BLaER1 treated with 17β-estradiol and CSF1 and Interleukin-3, amounts not matched to agents 10 nM and 100 nM (cell line): Measurements from ENCODE around the gene UBAC2.

Experiments used
- H3K27ac ChIP-seq, 11 experiments: shearing (Covaris generic); formaldehyde crosslinking; 2 replicates each; pipeline ENCODE4 v1.8.1; 2022
- H3K27me3 ChIP-seq, 11 experiments: shearing (Covaris generic); formaldehyde crosslinking; 2 replicates each; pipeline ENCODE4 v1.8.1; 2022
- H3K36me3 ChIP-seq, 11 experiments: shearing (Covaris generic); formaldehyde crosslinking; 2 replicates each; pipeline ENCODE4 v1.8.1; 2022
- H3K4me1 ChIP-seq, 10 experiments: shearing (Covaris generic); formaldehyde crosslinking; 2 replicates each; pipeline ENCODE4 v1.8.1; 2022
- H3K4me2 ChIP-seq, 11 experiments: shearing (Covaris generic); formaldehyde crosslinking; 2 replicates each; pipeline ENCODE4 v1.8.1; 2022
- H3K4me3 ChIP-seq, 10 experiments: shearing (Covaris generic); formaldehyde crosslinking; 2 replicates each; pipeline ENCODE4 v1.8.1; 2022
- H3K9ac ChIP-seq, 11 experiments: shearing (Covaris generic); formaldehyde crosslinking; 2 replicates each; pipeline ENCODE4 v1.8.1; 2022
- H3K9me3 ChIP-seq, 11 experiments: shearing (Covaris generic); formaldehyde crosslinking; replicated peaks in 1 of 11; 2 replicates each; pipeline ENCODE4 v1.8.1; 2022
- H4K20me1 ChIP-seq, 11 experiments: shearing (Covaris generic); formaldehyde crosslinking; 2 replicates each; pipeline ENCODE4 v1.8.1; 2022
- Cebpa-rat ChIP-seq, 11 experiments: shearing (Covaris generic); IDR thresholded peaks; 2 replicates each; pipeline ENCODE4 v1.8.1; 2022

Gene UBAC2

DNA sequence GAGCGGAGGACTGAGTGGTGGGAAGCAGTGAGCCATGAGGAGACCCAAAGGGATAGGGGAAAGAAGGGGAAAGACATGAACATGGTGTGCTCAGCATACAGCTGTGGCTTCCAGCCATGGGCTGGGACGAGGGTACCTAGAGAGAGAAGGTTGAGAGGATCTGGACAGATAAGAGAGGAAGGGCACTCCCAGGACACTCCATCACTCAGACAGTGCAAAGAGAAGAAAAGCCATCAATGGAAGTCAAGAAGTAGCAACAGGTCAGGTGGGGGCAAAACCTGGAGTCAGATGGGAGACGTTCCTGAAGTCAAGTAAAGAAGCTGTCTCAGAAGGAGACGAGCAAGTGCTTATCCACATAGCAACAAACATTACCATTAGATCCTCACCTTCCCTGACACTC lies 40.2 kb upstream of the UBAC2 start:
- H3K9me3 ChIP-seq, result peaks cover 0 to 11% (median 4%) of the 10 kb centered on the region in 11 experiments; a peak in 3 of 22 replicates
- peaks cover 0 to 96% (median 0%) of the 10 kb centered on the region in 11 experiments; a peak in 8 of 22 replicates for H3K27me3 ChIP-seq
- H3K4me2 ChIP-seq, result peak overlapping the region in 2 of 11 experiments; percentile 3 to 26; a peak in 2 of 22 replicates
- H3K4me1 ChIP-seq, result peaks cover 0 to 9% (median under 1%) of the 10 kb centered on the region in 10 experiments; a peak in 3 of 20 replicates
- TF ChIP-seq Cebpa-rat (IDR thresholded peaks at IDR 0.05), result no peak
- H3K27ac ChIP-seq, result no peak overlapping the region
- no peak overlapping the region for H3K4me3 ChIP-seq
- no peaks in the 10 kb centered on the region for H3K36me3 ChIP-seq
- H4K20me1 ChIP-seq, result 0 out of 22 replicates have a peak, but pooled peaks cover 0 to 4% (median 0%) of the 10 kb centered on the region in 11 experiments
- H3K9ac ChIP-seq, result no peak overlapping the region

DNA sequence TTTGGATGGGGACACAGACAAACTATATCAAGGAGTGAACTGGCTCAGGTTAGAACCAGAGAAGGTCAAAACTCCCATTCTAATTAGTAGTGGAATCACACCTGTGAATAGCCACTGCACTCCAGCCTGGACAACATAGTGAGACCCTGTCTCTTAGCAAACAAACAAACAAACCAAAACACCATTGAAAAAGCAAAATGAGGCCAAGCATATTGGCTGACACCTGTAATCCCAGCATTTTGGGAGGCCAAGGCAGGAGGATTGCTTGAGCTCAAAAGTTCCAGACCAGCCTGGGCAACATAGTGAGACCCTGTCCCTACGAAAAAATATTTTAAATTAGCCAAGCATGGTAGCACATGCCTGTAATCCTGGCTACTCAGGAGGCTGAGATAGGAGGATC lies 39.1 kb upstream of the UBAC2 start:
- Histone ChIP-seq H3K4me2 (no peak overlapping the region), H3K9ac (no peak overlapping the region), H4K20me1 (no peaks in the 10 kb centered on the region), H3K27me3 (peaks cover 0 to 94% (median 0%) of the 10 kb centered on the region in 11 experiments; a peak in 8 of 22 replicates), H3K36me3 (no peaks in the 10 kb centered on the region), H3K4me3 (no peak overlapping the region), H3K27ac (no peak overlapping the region), H3K4me1 (peaks cover 0 to 18% (median 8%) of the 10 kb centered on the region in 10 experiments; a peak in 7 of 20 replicates), H3K9me3 (peaks cover 0 to 11% (median 4%) of the 10 kb centered on the region in 11 experiments; a peak in 3 of 22 replicates)
- no peak for TF ChIP-seq Cebpa-rat (IDR thresholded peaks at IDR 0.05)

DNA sequence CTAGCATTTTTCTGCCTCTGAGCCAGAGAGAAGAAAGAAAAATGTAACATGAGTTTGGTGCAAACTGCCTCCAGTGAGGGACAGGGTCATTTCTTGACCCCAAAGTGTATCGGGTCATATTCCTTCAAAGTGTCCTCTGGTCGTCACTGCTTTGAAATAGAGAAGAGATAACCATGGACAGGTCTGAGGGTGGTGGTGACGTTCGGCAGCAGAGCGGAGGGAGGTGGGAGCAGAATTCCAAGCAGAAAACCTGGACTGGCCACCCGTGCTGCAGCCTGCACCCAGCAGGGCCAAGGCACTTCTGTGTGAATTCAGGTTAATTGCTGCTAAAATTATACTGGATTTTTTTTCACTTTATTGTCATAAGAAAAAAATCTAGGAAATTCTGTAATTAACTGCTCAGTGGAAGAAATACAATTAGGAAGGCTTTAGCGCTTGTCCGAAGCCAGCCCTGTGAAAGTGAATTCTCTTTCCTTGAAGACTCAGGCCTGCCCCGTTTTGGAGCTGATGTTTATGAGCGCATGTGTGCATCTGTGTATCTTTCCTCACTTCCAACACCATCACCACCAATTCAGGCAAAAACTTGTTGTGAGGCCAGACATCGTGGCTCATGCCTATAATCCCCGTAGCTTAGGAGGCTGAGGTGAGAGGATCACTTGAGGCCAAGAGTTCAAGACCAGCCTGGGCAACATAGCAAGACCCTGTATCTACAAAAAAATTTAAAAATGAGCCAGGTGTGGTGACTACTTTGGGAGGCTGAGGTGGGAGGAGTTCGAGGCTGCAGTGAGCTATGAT lies 37.9 kb upstream of the UBAC2 start:
- H3K27me3 ChIP-seq, result peaks cover 0 to 82% (median 0%) of the 10 kb centered on the region in 11 experiments; a peak in 8 of 22 replicates
- H3K9me3 ChIP-seq, result peaks cover 0 to 11% (median 4%) of the 10 kb centered on the region in 11 experiments; a peak in 3 of 22 replicates
- H3K27ac ChIP-seq, result no peak overlapping the region
- no peak overlapping the region for H3K9ac ChIP-seq
- H3K4me2 ChIP-seq, result no peak overlapping the region
- no peaks in the 10 kb centered on the region for H3K36me3 ChIP-seq
- H3K4me3 ChIP-seq, result no peak overlapping the region
- no peaks in the 10 kb centered on the region for H4K20me1 ChIP-seq
- no peak for TF ChIP-seq Cebpa-rat (IDR thresholded peaks at IDR 0.05)
- peaks cover 0 to 18% (median 8%) of the 10 kb centered on the region in 10 experiments; a peak in 7 of 20 replicates for H3K4me1 ChIP-seq

DNA sequence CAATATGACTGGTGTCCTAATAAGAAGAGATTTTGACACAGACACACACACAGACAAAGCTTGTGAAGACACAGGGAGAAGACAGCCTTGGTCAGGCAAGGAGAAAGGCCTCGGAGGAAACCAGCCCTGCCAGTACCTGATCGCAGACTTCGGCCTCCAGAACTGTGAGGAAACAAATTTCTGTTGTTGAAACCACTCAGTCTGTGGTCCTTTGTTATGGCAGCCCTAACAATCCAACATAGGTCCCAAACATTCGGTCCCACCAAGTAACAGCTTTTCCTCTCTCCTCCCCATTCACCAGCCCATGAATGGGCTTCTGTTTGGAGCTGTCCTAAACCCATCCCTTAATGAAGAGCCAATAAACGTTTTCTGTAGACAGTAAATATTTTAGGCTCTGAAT lies 36.4 kb upstream of the UBAC2 start:
- Histone ChIP-seq H3K27ac (no peak overlapping the region), H3K27me3 (peaks cover 0 to 71% (median 0%) of the 10 kb centered on the region in 11 experiments; a peak in 7 of 22 replicates), H3K4me2 (no peak overlapping the region), H3K9me3 (peaks cover 0 to 11% (median 4%) of the 10 kb centered on the region in 11 experiments; a peak in 4 of 22 replicates), H3K4me1 (peaks cover 0 to 18% (median 8%) of the 10 kb centered on the region in 10 experiments; a peak in 7 of 20 replicates), H3K9ac (no peak overlapping the region), H3K4me3 (no peak overlapping the region), H4K20me1 (no peaks in the 10 kb centered on the region), H3K36me3 (no peaks in the 10 kb centered on the region)
- TF ChIP-seq Cebpa-rat (IDR thresholded peaks at IDR 0.05), result no peak

DNA sequence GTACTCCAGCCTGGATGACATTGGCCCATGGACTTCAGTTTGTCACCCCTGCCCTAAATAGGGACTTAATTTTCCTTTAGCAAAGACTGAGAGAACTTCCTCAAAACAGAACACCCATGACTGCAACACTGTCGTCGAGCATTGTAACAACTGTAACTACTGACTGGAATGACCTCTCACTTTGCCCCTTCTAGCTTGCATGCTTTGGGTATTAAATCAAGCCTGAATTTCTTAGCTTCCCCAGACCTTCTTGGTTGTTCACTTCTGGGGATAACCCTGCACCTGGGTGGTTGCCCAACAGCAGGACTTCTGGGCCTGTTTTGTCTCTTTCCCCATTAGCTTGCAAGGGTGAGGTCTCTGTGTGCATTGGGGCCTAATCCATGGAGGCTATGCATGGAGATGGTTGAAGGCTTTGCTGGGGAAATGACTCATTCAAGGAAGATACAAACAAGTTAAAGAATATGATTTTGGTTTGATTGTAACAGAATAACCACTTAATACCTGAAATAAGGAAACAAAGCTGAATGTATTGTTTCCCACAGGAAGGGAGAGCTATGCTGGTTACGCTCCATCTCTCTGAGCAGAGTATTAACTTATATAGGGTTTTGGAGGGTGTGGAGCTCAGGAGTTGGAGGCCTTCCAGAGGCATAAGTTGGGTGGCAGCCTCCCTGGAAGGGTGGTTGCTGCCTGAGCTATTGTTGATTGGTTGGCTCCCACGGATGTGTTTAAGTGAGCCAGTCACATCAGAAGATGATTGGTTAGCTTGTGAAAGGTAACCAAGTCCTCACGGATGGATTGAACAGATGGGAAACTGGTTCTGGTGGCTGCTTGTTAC lies 34.7 kb upstream of the UBAC2 start:
- Histone ChIP-seq H3K4me3 (no peak overlapping the region), H3K4me2 (peak overlapping the region in 4 of 11 experiments; percentile 10 to 21 (median 15); a peak in 8 of 22 replicates), H3K36me3 (no peaks in the 10 kb centered on the region), H3K9ac (no peak overlapping the region), H4K20me1 (no peaks in the 10 kb centered on the region), H3K27me3 (peaks cover 0 to 59% (median 0%) of the 10 kb centered on the region in 11 experiments; a peak in 7 of 22 replicates), H3K27ac (no peak overlapping the region), H3K4me1 (peaks cover 0 to 11% (median 6%) of the 10 kb centered on the region in 10 experiments; a peak in 7 of 20 replicates), H3K9me3 (peaks cover 0 to 11% (median 4%) of the 10 kb centered on the region in 11 experiments; a peak in 4 of 22 replicates)
- TF ChIP-seq Cebpa-rat (IDR thresholded peaks at IDR 0.05), result no peak

DNA sequence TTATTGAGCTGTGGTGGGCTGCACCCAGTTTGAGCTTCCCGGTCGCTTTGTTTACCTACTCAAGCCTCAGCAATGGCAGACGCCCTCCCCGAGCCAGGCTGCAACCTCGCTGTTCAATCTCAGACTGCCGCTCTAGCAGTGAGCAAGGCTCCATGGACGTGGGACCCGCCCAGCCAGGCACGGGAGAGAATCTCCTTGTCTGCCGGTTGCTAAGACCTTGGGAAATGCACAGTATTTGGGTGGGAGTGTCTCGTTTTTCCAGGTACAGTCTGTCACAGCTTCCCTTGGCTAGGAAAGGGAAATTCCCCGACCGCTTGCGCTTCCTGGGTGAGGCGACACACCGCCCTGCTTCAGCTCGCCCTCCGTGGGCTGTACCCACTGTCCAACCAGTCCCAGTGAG lies 27.7 kb upstream of the UBAC2 start:
- no peaks in the 10 kb centered on the region for H4K20me1 ChIP-seq
- no peak overlapping the region for H3K4me3 ChIP-seq
- peaks cover under 1 to 18% (median 17%) of the 10 kb centered on the region in 10 experiments; a peak in 18 of 20 replicates for H3K4me1 ChIP-seq
- no peak overlapping the region for H3K9ac ChIP-seq
- no peak for TF ChIP-seq Cebpa-rat (IDR thresholded peaks at IDR 0.05)
- peaks cover 0 to 30% (median 0%) of the 10 kb centered on the region in 11 experiments; a peak in 4 of 22 replicates for H3K27me3 ChIP-seq
- H3K36me3 ChIP-seq, result no peaks in the 10 kb centered on the region
- H3K4me2 ChIP-seq, result no peak overlapping the region
- H3K9me3 ChIP-seq, result peaks cover 0 to 18% (median 0%) of the 10 kb centered on the region in 11 experiments; a peak in 6 of 22 replicates
- H3K27ac ChIP-seq, result no peak overlapping the region

DNA sequence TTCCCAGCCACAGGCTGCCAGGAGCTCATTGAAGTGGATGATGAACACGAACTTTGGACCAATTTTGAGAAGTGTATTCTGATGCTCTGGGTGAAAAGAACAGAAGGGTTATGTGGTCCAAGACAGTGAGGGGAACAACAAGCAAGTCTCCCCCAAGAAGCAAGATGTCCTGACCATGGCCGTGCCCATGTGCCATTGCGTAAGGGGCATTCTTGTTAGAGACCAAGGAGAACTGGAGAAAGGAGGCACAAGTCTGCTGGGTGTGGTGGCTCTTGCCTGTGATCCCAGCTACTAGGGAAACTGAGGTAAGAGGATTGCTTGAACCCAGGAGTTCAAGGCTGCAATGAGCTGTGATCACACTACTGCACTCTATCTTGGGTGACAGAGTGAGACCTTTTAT lies 27.0 kb upstream of the UBAC2 start:
- TF ChIP-seq Cebpa-rat (IDR thresholded peaks at IDR 0.05), result no peak
- Histone ChIP-seq H3K4me1 (peaks cover 7 to 25% (median 23%) of the 10 kb centered on the region in 10 experiments), H3K27ac (no peak overlapping the region)

DNA sequence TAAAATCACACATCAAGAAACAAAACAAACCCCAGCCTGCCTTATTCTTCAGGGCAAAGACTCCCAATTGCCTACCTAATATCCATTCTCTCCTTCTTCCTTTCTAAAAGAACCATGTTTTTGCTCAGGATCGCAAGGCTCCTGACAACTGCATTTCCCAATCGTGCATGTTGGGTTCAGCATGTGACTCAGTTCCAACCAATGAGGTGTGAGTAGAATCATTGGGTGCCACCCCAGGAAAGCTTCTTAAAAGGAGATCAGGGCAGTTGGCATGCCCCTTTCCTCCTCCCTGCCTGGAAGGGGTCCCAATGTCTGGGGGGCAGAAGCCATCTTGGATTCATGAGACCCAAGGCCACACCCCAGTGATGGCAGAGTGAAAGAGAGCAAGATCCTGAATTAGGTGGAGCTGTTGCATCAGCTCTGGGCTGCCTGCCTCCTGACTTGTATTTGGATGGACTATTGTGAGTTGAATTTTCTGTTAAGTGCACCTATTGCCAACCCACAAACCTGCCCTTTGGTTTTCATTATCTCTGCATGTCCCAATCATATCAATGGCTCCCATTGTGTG lies 26.0 kb upstream of the UBAC2 start:
- TF ChIP-seq Cebpa-rat (IDR thresholded peaks at IDR 0.05), result no peak
- Histone ChIP-seq H3K36me3 (no peaks in the 10 kb centered on the region), H3K27me3 (peaks cover 0 to 31% (median 0%) of the 10 kb centered on the region in 11 experiments; a peak in 4 of 22 replicates), H3K4me2 (no peak overlapping the region), H3K9me3 (peaks cover 0 to 14% (median 0%) of the 10 kb centered on the region in 11 experiments; a peak in 5 of 22 replicates), H3K9ac (no peak overlapping the region), H4K20me1 (no peaks in the 10 kb centered on the region), H3K27ac (0 out of 22 replicates have a peak overlapping the region, but pooled peaks of 1 of the 11 experiments have one; percentile 8), H3K4me3 (no peak overlapping the region), H3K4me1 (peaks cover 17 to 35% (median 33%) of the 10 kb centered on the region in 10 experiments)

More for the DNA sequence above, 27.0 kb upstream of the UBAC2 start:
- H3K9me3 ChIP-seq, result peaks cover 0 to 14% (median 0%) of the 10 kb centered on the region in 11 experiments; a peak in 5 of 22 replicates
- H3K27me3 ChIP-seq, result peaks cover 0 to 25% (median 0%) of the 10 kb centered on the region in 11 experiments; a peak in 4 of 22 replicates
- no peak overlapping the region for H3K4me2 ChIP-seq
- no peak overlapping the region for H3K9ac ChIP-seq
- no peaks in the 10 kb centered on the region for H4K20me1 ChIP-seq
- no peaks in the 10 kb centered on the region for H3K36me3 ChIP-seq
- no peak overlapping the region for H3K4me3 ChIP-seq
